HCT116 (cell line): ENCODE data around the gene CHST9. TPM values are rescaled to one million over a fixed set of nuclear protein-coding genes. Genes with fewer than 3 reads are reported as not detected.

ENCODE experiments used
- ATAC-seq: fragments of 200-7000 bp; cut with Tn5 transposase; 2 replicates; pipeline ENCODE4 v1.9.1; 2020; ENCODE audit warnings: mild to moderate bottlenecking, moderate library complexity
- BruUV-seq: library from RNA; stranded (reverse); fragments of 400-500 nt; replicated peaks from 2 replicates; lab custom pipeline; 2021; lab: Mats Ljungman, UMichigan
- CTCF ChIA-PET: fragments of 300-600 bp; sonication (Branson Sonifier 250); formaldehyde crosslinking; loops from one replicate; lab custom pipeline; 2021; ENCODE audit warnings: antibody characterized with exemption; lab: Charles Lee
- POLR2A ChIA-PET: fragments of 300-600, 350-600 bp; sonication (Branson Sonifier 250); formaldehyde crosslinking; loops from one replicate; lab custom pipeline; 2021; ENCODE audit warnings: antibody characterized with exemption; lab: Charles Lee
- RAD21 ChIA-PET, 2 experiments: fragments of 300-600 bp; sonication (Branson Sonifier 250); formaldehyde crosslinking; loops; one replicate each; lab custom pipeline; 2023; ENCODE audit warnings: low total read pairs in 2 of 2; ENCODE audit not compliant: uncharacterized antibody in 2 of 2, unreplicated experiment in 2 of 2, low non-redundant PET in 1 of 2; lab: Charles Lee
- DNase-seq: peaks from one replicate; pipeline ENCODE4 v3.0.0-alpha.2; 2010; ENCODE audit warnings: low read depth, low spot score
- H2AFZ ChIP-seq: fragments of 200-600 bp; shearing (Covaris generic), sonication (generic); 2 replicates; pipeline ENCODE4 v1.6.1; 2017; ENCODE audit warnings: low read depth, mixed run types, mixed read lengths, antibody characterized with exemption, low read length; ENCODE audit not compliant: poor library complexity, severe bottlenecking
- H3K27ac ChIP-seq: 2 replicates; pipeline ENCODE4 v1.5.1; 2012; ENCODE audit warnings: low read depth, low read length
- H3K27me3 ChIP-seq: fragments of 200-600 bp; sonication (generic); 2 replicates; pipeline ENCODE4 v1.6.1; 2016; ENCODE audit warnings: mixed run types, low read length, mixed read lengths; ENCODE audit not compliant: insufficient read depth
- H3K36me3 ChIP-seq, 2 experiments: fragments of 200-500 bp in 1 of 2; fragments of 200-600 bp in 1 of 2; sonication (Bioruptor generic) in 1 of 2; sonication (generic) in 1 of 2; 2 replicates each; pipeline versions ENCODE4 v1.5.1 to v1.6.1; 2014 to 2016; ENCODE audit warnings: low read length in 2 of 2, inconsistent platforms in 1 of 2, mixed read lengths in 1 of 2, mixed run types in 1 of 2; ENCODE audit not compliant: insufficient read depth in 2 of 2, control insufficient read depth in 1 of 2
- H3K4me1 ChIP-seq, 2 experiments: fragments of 200-600 bp in 1 of 2; sonication (generic) in 1 of 2; 2 replicates each; pipeline versions ENCODE4 v1.5.1 to v1.6.1; 2012 to 2017; ENCODE audit warnings: low read length in 2 of 2, inconsistent platforms in 1 of 2, mild to moderate bottlenecking in 1 of 2, mixed read lengths in 1 of 2, mixed run types in 1 of 2, moderate library complexity in 1 of 2; ENCODE audit not compliant: insufficient read depth in 2 of 2, control insufficient read depth in 1 of 2
- H3K4me2 ChIP-seq: fragments of 200-600 bp; sonication (generic); 2 replicates; pipeline ENCODE4 v1.6.1; 2017; ENCODE audit warnings: mixed run types, low read length, mixed read lengths
- H3K4me3 ChIP-seq, 2 experiments: fragments of 200-600 bp in 1 of 2; sonication (generic) in 1 of 2; replicated peaks in 1 of 2; 2 replicates each; pipeline ENCODE4 v1.5.1; 2011 to 2016; ENCODE audit warnings: low read length in 2 of 2, control low read depth in 1 of 2, low read depth in 1 of 2, mild to moderate bottlenecking in 1 of 2, mixed read lengths in 1 of 2, mixed run types in 1 of 2
- H3K79me2 ChIP-seq: fragments of 200-600 bp; sonication (generic); 2 replicates; pipeline ENCODE4 v1.6.1; 2017; ENCODE audit warnings: mild to moderate bottlenecking, mixed run types, low read length, moderate library complexity, mixed read lengths; ENCODE audit not compliant: insufficient read depth
- H3K9ac ChIP-seq: fragments of 200-600 bp; sonication (generic); 2 replicates; pipeline ENCODE4 v1.6.1; 2016; ENCODE audit warnings: low read length, mixed read lengths
- H3K9me2 ChIP-seq: fragments of 200-600 bp; sonication (generic), shearing (Covaris generic); 2 replicates; pipeline ENCODE4 v1.6.1; 2017; ENCODE audit warnings: mixed run types, mild to moderate bottlenecking, moderate library complexity; ENCODE audit not compliant: insufficient read depth
- H3K9me3 ChIP-seq, 2 experiments: fragments of 200-500 bp in 1 of 2; fragments of 200-600 bp in 1 of 2; sonication (Bioruptor generic) in 1 of 2; sonication (generic) in 1 of 2; 2 replicates each; pipeline ENCODE4 v1.6.1; 2014 to 2017; ENCODE audit warnings: low read length in 2 of 2, mixed read lengths in 2 of 2, inconsistent platforms in 1 of 2, low read depth in 1 of 2, mild to moderate bottlenecking in 1 of 2, mixed run types in 1 of 2, moderate library complexity in 1 of 2; ENCODE audit not compliant: control insufficient read depth in 1 of 2, insufficient read depth in 1 of 2
- H4K20me1 ChIP-seq: fragments of 200-600 bp; sonication (generic), shearing (Covaris generic); 2 replicates; pipeline ENCODE4 v1.6.1; 2017; ENCODE audit warnings: mixed run types, mild to moderate bottlenecking, moderate library complexity; ENCODE audit not compliant: insufficient read depth
- CBX3 ChIP-seq: IDR thresholded peaks from 2 replicates; pipeline ENCODE4 v1.6.1; 2012; ENCODE audit warnings: low read depth
- CEBPB ChIP-seq: IDR thresholded peaks from 2 replicates; pipeline ENCODE4 v1.6.1; 2012; ENCODE audit warnings: low read depth
- EGR1 ChIP-seq: IDR thresholded peaks from 2 replicates; pipeline ENCODE4 v1.6.1; 2012; ENCODE audit warnings: low read depth
- EZH2 ChIP-seq: fragments of 200-600 bp; sonication (generic); IDR thresholded peaks from 2 replicates; pipeline ENCODE4 v1.6.1; 2017; ENCODE audit warnings: antibody characterized with exemption, mixed run types
- EZH2phosphoT487 ChIP-seq: fragments of 200-600 bp; IDR thresholded peaks from 2 replicates; pipeline ENCODE4 v1.6.1; 2018; ENCODE audit warnings: antibody characterized with exemption, borderline replicate concordance
- JUND ChIP-seq: IDR thresholded peaks from 2 replicates; pipeline ENCODE4 v1.6.1; 2012
- POLR2AphosphoS5 ChIP-seq: IDR thresholded peaks from 2 replicates; pipeline ENCODE4 v1.6.1; 2011; ENCODE audit warnings: mild to moderate bottlenecking, low read depth, low read length, moderate library complexity
- RAD21 ChIP-seq: IDR thresholded peaks from 2 replicates; pipeline ENCODE4 v1.6.1; 2012; ENCODE audit warnings: low read depth, mild to moderate bottlenecking
- SIN3A ChIP-seq: IDR thresholded peaks from 2 replicates; pipeline ENCODE4 v1.6.1; 2012; ENCODE audit warnings: low read depth
- SP1 ChIP-seq: IDR thresholded peaks from 2 replicates; pipeline ENCODE4 v1.6.1; 2012; ENCODE audit warnings: low read depth
- YY1 ChIP-seq: IDR thresholded peaks from 2 replicates; pipeline ENCODE4 v1.6.1; 2011; ENCODE audit warnings: low read length, low read depth, moderate library complexity, mild to moderate bottlenecking; ENCODE audit not compliant: insufficient replicate concordance; ENCODE audit errors: extremely low read depth
- ZNF274 ChIP-seq: fragments of 200-500 bp; sonication (Bioruptor generic); IDR thresholded peaks from 2 replicates; pipeline ENCODE4 v1.6.1; 2014; ENCODE audit warnings: mild to moderate bottlenecking, low read depth, low read length, inconsistent platforms
- intact Hi-C: fragments of 100-400 bp; cut with micrococcal nuclease; formaldehyde crosslinking; loops from 2 replicates; pipeline ENCODE4 v1.10.0; 2022
- total RNA-seq: library from RNA; stranded (reverse); gene quantifications from one replicate; pipeline ENCODE4 v1.2.1, GENCODE V29; 2021; ENCODE audit not compliant: unreplicated experiment
- TF ChIP-seq, protein P1 (sequence below): IDR thresholded peaks from 2 replicates; pipeline ENCODE4 v1.6.1; 2012
- TF ChIP-seq, protein P2 (sequence below): IDR thresholded peaks from 2 replicates; pipeline ENCODE4 v1.6.1; 2012; ENCODE audit warnings: low read depth
- TF ChIP-seq, protein P3 (sequence below), 3 experiments: fragments of 200-600 bp in 1 of 3; sonication (generic) in 1 of 3; IDR thresholded peaks in 2 of 3; conservative IDR thresholded peaks in 1 of 3; 2 replicates each; pipeline ENCODE4 v1.5.1; 2012 to 2017; ENCODE audit warnings: low read depth in 2 of 3, low read length in 2 of 3, antibody characterized with exemption in 1 of 3, borderline replicate concordance in 1 of 3, control low read depth in 1 of 3, mild to moderate bottlenecking in 1 of 3, mixed read lengths in 1 of 3, mixed run types in 1 of 3, moderate library complexity in 1 of 3; ENCODE audit not compliant: insufficient read depth in 1 of 3

Gene CHST9
- total RNA-seq, 1 experiment from 2014 or later, result not detected

DNA sequence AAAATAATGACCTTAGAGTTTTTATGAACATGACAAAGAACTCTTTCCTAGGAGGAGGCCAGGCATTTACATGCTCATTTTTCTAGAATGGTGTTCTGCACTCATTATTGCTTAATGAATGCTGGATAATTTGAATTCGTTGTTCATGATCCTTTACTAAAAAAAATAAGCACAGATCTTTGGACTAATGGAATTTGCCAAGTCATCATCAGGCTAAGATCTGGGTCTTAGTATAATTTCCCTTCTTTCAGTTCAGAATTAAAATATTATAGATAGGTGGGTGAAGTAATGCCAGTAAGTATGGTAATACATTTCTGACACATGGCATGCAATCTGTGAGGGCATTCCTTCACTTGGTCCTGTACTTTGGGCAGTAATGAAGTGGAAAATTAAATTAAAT is 175.8 kb downstream of the CHST9 start (continued):
- TF ChIP-seq, protein P1, sequence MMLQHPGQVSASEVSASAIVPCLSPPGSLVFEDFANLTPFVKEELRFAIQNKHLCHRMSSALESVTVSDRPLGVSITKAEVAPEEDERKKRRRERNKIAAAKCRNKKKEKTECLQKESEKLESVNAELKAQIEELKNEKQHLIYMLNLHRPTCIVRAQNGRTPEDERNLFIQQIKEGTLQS, result no peak
- no peak for TF ChIP-seq POLR2AphosphoS5
- TF ChIP-seq JUND, result no peak
- TF ChIP-seq CEBPB, result no peak
- TF ChIP-seq, protein P2, sequence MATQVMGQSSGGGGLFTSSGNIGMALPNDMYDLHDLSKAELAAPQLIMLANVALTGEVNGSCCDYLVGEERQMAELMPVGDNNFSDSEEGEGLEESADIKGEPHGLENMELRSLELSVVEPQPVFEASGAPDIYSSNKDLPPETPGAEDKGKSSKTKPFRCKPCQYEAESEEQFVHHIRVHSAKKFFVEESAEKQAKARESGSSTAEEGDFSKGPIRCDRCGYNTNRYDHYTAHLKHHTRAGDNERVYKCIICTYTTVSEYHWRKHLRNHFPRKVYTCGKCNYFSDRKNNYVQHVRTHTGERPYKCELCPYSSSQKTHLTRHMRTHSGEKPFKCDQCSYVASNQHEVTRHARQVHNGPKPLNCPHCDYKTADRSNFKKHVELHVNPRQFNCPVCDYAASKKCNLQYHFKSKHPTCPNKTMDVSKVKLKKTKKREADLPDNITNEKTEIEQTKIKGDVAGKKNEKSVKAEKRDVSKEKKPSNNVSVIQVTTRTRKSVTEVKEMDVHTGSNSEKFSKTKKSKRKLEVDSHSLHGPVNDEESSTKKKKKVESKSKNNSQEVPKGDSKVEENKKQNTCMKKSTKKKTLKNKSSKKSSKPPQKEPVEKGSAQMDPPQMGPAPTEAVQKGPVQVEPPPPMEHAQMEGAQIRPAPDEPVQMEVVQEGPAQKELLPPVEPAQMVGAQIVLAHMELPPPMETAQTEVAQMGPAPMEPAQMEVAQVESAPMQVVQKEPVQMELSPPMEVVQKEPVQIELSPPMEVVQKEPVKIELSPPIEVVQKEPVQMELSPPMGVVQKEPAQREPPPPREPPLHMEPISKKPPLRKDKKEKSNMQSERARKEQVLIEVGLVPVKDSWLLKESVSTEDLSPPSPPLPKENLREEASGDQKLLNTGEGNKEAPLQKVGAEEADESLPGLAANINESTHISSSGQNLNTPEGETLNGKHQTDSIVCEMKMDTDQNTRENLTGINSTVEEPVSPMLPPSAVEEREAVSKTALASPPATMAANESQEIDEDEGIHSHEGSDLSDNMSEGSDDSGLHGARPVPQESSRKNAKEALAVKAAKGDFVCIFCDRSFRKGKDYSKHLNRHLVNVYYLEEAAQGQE, result no peak
- TF ChIP-seq SP1, result no peak

DNA sequence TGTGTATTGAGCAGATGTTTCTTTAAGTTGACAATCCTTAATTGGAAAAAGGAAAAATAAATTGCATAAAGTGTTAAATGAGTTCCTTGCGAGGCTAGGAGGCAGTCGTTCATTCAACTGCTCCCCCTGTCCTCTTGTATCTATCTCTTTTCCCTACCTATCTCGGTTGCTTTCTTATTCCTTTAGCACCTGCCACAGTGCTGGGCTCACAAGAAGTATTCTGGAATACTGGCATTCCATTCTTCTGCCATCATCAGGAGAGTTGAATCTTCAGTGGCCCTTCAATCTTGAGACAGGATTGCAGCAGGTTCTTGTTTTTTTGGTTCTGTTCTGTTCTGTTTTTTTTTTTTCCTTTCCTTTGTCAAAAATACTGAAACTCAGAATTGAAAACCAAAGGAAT is 176.5 kb downstream of the CHST9 start:
- BruUV-seq, result no TSS peak
- H3K27ac ChIP-seq, result no peak overlapping the region
- intact Hi-C loops, result loop anchor here (10.0 kb wide), 2 partner anchors 624 to 704 kb away; no protein-coding TSS in a partner anchor
- no peaks in the 10 kb centered on the region for H3K4me1 ChIP-seq
- no peaks in the 10 kb centered on the region for H3K79me2 ChIP-seq
- ATAC-seq, result no peak
- CTCF ChIA-PET, result no interaction called here
- H3K36me3 ChIP-seq, result no peaks in the 10 kb centered on the region
- no peak overlapping the region for H2AFZ ChIP-seq
- H4K20me1 ChIP-seq, result no peaks in the 10 kb centered on the region
- H3K27me3 ChIP-seq, result peaks cover 11% of the 10 kb centered on the region; the same call in 1 of the 2 replicates
- POLR2A ChIA-PET, result no interaction called here
- RAD21 ChIA-PET, result no interaction called here
- TF ChIP-seq EZH2 (no peak), YY1 (no peak), RAD21 (no peak), EGR1 (no peak), EZH2phosphoT487 (no peak), POLR2AphosphoS5 (no peak), CBX3 (no peak), ZNF274 (no peak), SIN3A (no peak), SP1 (no peak)
- TF ChIP-seq, protein P3, sequence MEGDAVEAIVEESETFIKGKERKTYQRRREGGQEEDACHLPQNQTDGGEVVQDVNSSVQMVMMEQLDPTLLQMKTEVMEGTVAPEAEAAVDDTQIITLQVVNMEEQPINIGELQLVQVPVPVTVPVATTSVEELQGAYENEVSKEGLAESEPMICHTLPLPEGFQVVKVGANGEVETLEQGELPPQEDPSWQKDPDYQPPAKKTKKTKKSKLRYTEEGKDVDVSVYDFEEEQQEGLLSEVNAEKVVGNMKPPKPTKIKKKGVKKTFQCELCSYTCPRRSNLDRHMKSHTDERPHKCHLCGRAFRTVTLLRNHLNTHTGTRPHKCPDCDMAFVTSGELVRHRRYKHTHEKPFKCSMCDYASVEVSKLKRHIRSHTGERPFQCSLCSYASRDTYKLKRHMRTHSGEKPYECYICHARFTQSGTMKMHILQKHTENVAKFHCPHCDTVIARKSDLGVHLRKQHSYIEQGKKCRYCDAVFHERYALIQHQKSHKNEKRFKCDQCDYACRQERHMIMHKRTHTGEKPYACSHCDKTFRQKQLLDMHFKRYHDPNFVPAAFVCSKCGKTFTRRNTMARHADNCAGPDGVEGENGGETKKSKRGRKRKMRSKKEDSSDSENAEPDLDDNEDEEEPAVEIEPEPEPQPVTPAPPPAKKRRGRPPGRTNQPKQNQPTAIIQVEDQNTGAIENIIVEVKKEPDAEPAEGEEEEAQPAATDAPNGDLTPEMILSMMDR (IDR thresholded peaks at IDR 0.05 in 2 of 3, conservative IDR thresholded peaks at IDR 0.05 in 1 of 3; ENCODE audit: borderline replicate concordance in 1 of 3, insufficient read depth in 1 of 3, low read depth in 2 of 3, low read length in 2 of 3), result no peak
- TF ChIP-seq, protein P2, result no peak
- TF ChIP-seq, all 23 proteins: peak for 0
- H3K9ac ChIP-seq, result no peak overlapping the region
- H3K9me2 ChIP-seq, result no peaks in the 10 kb centered on the region
- no peak overlapping the region for H3K4me2 ChIP-seq
- no peaks in the 10 kb centered on the region for H3K9me3 ChIP-seq
- no peak overlapping the region for H3K4me3 ChIP-seq
- DNase-seq, result no peak
